Stimulated activated CD4-positive, alpha-beta T cell treated with anti-CD3 and anti-CD28 coated beads, TNF-alpha, amount 100 ng/mL, for 4 hours (primary cell): Measurements from ENCODE around the gene DNAH17.

Experiments
- DNase-seq, 3 experiments: peaks; one replicate each; pipeline ENCODE4 v3.0.0-alpha.2; 2020; ENCODE audit warnings: low read depth in 3 of 3

Gene DNAH17

DNA sequence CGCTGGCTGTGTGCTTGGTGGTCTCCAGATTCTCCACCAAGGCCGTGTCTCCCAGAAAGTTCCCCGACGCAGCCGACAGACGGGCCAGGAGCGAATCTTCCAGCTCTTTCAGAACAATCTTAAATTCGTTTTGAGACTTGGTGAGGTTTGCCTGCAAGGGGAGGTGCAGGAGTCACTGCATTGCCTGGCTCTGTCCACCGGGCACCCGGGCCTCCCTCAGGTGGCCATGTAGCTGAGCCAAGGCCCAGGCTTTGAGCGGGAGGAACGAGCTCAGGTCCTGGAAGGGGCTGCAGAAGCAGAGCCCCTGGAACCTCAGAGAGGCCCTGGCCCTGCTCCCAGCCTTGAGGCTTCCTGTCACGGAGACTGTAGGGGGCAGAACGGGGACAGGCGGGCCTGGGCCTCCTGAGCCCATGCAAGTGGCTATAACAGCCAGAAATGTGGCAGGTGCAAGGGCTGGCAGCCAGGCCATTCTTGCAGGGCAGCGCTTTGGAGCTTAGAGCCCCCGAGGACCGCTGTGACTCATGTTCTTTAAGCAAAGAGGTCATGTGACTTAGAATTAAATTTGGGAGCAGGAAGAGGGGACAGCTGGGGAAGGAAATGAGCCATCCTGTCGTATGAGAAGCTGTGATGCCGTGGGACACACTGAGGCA lies 126.4 kb downstream of the DNAH17 start:
- DNase-seq = no peak

DNA sequence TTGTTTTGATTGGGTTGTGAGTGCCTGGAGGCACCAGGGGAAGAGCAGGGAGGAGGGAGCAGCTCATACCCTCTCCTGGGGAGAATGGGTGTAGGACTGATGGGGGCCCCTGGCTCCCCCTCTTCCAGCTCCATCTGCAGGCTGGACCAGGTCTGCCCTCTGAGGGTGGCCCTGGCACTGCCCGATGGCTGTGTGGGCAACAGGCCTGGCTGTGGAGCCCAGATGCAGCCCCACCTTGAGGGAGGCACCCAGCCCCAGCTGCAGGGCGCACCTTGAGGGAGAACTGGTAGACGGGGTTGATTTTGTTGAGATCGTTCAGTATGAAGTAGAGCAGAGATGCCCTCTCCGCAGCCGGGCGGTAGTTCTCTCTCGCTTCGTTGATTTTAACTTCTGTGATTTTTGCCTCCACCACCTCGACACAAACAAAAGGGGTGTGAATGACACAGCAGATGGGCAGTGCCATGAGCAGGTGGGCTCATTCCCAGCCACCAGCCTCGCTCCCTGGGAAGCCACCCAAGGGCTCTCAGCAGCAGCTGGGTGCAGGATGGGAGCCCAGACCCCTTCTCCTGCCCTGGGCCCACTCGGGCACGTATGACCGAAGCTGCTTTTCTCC lies 127.1 kb downstream of the DNAH17 start:
- no peak for DNase-seq

GRCh38 chr17:78448356-78448993 lies 128.7 kb downstream of the DNAH17 start:
- DNase-seq = no peak

DNA sequence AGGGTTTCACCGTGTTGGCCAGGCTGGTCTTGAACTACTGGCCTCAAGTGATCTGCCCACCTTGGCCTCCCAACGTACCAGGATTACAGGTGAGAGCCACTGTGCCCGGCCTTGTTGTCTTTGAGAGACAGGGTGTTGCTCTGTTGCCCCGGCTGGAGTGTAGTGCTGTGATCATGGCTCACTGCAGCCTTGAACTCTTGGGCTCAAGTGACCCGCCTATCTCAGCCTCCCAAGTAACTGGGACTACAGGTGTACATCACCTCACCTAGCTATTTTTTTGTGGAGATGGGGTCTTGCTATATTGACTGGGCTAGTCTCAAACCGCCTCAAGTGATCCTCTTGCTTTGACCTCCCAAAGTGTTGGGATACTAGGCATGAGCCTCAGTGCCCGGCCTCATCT lies 130.4 kb downstream of the DNAH17 start:
- no peak for DNase-seq

DNA sequence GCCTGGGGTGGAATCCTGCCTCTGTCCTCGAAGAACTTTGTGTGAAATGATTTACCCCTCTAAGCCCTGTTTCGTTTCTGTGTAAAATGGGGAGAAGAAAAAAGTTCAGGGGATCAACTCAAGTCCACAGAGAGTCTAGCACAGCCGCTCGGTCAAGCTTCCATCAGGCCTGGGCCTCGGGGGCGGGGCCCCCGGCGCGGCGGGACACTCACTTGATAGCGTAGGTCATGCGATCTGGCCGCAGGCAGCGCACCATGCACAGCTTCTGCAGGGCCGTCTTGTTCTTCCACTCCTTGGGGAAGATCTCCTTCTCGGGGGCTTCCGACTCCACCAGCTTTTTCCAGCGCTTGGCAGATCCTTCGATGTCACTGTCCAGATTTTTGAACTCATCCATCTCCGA lies 132.8 kb downstream of the DNAH17 start:
- DNase-seq = no peak

DNA sequence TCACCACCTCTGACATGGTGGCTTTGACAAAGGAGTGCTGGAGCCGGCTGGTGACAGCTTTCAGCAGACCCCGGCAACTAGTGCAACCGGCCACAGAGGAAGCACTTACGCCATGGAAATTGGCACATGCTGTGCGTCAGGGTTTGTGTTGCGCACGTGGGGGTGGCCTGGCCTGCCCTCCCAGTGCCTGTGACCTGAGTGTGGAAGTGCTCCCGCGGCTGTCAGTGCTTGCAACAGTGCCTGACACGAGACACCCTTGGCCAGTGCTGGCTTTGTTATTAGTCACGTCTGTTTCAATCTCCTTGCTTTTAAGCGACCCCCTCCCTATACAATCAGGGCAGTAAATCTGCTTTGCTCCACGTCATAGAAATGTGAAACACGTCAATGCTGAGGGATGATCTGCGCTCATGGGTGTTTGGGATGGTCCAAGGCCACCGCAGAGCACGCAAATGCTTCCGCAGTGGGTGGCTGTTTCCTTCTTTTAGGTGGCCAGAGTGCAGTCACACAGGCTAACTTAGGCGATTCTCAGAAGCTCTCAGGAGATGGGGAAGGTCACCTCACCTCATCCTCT lies 134.5 kb downstream of the DNAH17 start:
- no peak for DNase-seq

GRCh38 chr17:78441271-78441971 lies 135.8 kb downstream of the DNAH17 start:
- DNase-seq = no peak

DNA sequence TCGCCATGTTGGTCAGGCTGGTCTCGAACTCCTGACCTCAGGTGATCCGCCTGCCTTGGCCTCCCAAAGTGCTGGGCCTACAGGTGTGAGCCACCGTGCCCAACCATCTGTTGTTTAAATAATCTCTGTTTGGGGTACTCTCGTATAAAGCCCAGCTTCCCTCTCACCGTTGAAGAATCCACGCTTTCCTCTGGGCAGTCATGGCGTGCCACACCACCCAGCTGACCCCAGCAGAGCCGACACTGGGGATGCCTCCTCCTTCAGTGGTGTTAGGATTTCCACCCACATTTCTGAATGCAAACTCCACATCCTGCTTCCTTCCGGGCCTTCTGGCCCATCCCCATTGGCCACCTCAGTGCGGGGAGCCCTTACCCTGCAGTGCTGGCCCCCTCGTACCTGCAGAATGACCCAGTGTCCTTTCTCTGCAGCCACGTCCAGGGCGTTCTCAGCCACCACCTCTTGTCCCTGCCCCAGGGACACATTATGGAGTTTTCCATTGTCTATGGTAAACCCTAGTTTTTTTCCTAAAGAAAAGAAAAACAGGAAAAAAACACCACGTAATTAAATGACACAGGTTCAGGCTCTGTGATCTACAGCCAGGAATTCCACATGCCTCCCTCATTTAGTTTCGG lies 138.4 kb downstream of the DNAH17 start:
- DNase-seq = no peak

DNA sequence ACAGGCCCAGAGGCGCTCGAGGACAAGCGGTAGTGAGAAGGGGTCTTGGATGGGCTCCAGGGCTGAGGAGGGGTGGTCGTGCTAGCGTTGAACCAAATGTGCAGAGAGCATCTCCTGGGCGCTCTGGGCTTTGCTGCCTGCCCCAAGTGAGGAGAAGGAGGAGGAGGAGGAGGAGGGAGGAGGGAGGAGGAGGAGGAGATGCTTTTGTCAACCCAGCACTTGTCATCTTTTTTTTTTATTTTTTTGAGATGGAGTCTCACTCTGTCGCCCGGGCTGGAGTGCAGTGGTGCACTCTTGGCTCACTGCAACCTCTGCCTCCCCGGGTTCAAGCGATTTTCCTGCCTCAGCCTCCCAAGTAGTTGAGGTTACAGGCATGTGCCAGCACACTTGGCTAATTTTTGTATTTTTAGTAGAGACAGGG lies 138.9 kb downstream of the DNAH17 start:
- no peak for DNase-seq

GRCh38 chr17:78437508-78438169 lies 139.6 kb downstream of the DNAH17 start:
- DNase-seq = no peak

DNA sequence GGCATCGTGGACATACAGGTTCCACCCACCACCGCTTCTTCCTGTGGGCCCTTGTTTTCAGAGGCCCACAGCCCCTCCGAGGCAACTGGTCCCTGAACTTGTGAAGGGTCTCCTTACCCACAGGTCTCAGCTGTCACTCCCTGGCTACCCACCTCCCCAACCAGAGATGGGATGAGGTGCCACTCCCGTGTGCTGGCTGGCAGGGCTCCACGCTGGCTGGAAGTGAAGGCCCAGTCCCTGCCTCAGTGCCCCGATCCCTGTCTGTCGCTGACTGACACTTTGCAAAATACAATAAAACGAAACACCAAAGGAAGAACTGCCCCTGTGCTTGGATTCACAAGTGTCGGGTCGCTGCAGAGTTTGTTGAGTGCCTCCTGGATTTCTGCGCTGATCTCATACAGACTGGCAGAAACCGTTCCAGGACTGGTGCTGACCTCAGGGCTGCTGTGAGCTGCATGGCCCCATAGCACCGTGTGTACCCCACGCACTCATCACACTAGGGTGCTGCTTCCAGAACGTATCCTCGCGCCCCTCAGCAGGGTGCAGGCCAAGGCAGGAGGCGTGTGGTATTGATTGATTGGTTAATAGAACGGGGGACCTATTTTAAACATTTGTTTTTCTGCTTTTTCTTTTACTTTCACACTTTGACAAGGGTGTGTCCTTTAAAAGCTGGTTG lies 141.7 kb downstream of the DNAH17 start:
- DNase-seq = no peak

DNA sequence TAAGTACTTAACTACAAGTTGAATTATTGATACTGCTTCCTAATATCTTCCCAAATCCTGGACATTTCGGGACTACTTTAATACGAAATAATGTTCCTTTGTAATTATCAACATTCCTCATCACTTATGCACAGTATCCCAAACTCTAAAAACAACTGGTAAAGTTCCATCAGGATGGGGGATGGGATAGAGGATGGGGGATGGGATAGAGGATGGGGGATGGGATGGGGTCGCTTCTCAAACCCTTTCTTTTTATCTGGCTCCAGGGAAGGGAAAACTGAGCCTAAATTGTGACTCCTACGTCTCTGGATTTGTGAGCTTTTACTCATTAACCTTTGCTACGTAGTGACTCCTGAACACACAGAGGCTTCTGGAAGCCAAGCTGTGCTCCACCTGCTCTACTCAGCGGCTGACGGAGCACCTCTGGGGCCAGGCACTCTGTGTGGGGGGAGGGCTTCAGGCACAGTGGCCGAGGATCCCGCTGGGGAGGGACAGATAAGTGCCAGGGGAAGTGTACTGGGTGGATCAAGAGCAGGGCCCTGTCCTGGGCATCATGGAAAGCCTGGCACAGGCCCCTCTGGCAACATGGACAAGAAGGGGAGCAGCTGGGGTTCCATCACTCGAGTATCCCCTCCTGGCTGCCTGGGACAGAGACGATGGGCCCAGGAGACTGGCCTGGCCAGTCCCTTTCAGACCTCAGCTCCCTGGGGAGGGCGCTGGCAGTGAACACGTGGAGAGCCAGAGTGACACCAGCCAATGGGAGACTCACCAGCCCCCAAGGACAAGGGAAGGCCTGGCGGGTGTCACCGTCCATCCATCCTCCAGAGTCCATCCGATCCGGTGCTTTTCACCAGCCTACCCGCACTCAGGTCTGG lies 142.5 kb downstream of the DNAH17 start:
- no peak for DNase-seq

DNA sequence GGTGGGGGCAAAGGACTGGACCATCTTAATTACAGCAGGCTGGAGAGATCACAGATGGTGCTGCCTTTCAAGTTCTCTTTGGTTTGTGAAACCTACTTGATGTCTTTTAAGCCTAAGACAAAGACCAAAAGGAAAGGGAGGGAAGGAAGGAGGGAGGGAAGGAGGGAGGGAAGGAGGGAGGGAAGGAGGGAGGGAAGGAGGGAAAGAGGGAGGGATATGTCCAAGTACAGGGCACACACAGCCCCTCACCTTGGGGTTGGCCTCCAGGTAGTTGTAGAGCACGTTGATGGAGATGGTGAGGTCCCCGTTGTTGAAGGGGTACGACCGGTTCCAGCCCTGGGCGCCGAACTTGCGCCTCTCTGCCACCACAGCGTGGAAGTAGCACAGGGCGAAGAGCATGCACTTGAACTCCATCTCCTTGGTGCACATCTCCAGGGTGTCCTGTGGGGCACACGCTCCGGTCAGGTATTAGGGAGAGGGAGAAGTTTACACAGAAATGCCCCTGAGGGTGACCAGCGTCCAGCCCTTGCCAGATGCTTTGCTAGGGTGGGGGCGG lies 143.3 kb downstream of the DNAH17 start:
- DNase-seq = no peak

GRCh38 chr17:78433013-78433727 lies 144.0 kb downstream of the DNAH17 start:
- DNase-seq = no peak

DNA sequence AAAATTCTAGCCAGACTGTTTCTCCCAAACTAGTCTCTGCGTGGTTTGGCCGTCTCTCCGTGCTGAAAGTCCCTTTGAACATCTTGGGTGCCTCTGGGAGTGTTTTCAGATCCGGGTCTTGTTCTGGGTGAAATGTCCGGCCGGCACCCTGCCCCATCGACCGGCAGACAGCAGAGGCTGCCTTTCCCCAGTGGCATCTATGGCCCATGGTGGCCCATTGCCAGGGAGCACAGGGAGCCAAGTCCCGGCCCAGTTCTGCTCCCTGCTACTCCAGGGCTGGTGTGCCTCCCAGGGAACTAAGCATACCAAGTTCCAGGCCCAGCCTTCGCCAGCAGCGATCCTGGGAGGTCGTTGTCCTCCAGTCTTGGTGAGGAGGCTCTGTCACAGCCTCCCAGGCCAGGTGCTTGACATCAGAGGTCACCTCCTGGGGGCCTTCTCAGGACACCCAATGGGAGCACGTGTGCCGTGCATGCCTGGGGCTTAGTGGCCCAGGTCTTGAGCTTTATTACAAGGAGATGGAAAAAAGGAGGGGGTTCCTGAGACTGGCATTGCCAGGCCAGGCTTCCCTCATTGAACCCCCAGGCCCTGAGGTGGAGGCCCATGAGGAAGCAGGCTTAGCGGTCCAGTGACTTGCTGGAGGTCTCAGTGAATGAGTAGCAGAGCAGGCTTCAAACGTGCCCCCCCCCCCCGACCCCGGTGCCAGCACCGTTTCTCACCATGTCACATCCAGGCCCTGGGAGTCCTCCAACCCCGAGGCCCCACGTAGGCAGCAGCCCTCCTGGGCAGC lies 144.8 kb downstream of the DNAH17 start:
- no peak for DNase-seq

- no peak for DNase-seq
Observed at GRCh38 chr17:78431692-78431958, 145.6 kb downstream of the DNAH17 start.

DNA sequence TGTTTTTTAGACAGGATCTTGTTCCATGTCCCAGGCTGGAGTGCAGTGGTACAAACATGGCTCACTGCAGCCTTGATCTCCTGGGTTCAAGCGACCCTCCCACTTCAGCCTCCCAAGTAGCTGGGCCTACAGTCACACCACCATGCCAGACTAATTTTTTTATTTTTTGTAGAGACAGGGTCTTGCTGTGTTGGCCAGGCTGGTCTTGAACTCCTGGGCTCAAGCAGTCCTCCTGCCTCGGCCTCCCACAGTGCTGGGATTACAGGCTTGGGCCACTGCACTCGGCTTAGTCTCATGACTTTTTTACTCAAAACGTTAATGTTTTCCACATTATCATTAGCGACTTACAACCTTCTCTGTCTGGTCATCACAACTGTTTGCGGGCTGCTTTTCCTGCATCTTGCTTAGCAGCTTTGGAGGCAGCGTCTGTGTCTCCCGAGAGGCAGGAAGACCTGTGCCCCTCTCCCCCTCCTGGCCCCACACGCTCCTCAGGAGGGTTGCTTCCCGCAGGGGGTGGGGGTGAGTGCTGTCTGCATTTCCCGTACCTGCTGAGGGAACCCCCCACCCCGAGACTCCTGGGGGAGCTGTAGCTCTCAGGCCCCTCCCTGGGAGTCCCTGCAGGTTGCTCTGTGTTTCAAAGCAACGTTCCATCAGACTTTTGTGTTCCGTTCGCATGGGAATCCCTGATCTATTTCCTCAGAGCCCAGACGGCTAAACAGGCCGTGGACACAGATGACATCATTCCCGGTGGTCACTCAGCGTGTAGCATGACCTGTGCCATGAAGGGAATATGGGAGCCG lies 146.1 kb downstream of the DNAH17 start:
- no peak for DNase-seq
